Thyroid gland (tissue), 4 donors: ENCODE measurements around the gene CCDC107. TPM values are rescaled to one million over a fixed set of nuclear protein-coding genes. Genes with fewer than 3 reads are reported as not detected.

Source experiments
- DNase-seq, 2 donors: peaks; one replicate each; pipeline ENCODE4 v3.0.0-alpha.2; 2019
- H3K27ac ChIP-seq, 3 donors: fragments of 200-600 bp; sonication (generic); 1 replicate in 2 of 3; 2 replicates in 1 of 3; pipeline ENCODE4 v1.5.1; 2016 to 2019; ENCODE audit warnings: mild to moderate bottlenecking in 1 of 3, moderate library complexity in 1 of 3
- H3K27me3 ChIP-seq: fragments of 200-600 bp; sonication (generic); one replicate; pipeline ENCODE4 v1.5.1; 2019
- H3K36me3 ChIP-seq, 2 donors: fragments of 200-600 bp; sonication (generic); one replicate each; pipeline ENCODE4 v1.5.1; 2016 to 2019
- H3K4me1 ChIP-seq, 2 donors: fragments of 200-600 bp; sonication (generic); one replicate each; pipeline ENCODE4 v1.5.1; 2017 to 2019
- H3K4me3 ChIP-seq, 3 donors: fragments of 200-600 bp; sonication (generic); replicated peaks in 1 of 3; 1 replicate in 2 of 3; 2 replicates in 1 of 3; pipeline ENCODE4 v1.5.1; 2016; ENCODE audit warnings: mild to moderate bottlenecking in 1 of 3
- H3K9me3 ChIP-seq: fragments of 200-600 bp; sonication (generic); one replicate; pipeline ENCODE4 v1.5.1; 2017
- POLR2A ChIP-seq, 2 donors: fragments of 450-650 bp; IDR thresholded peaks; one replicate each; pipeline ENCODE4 v1.6.1; 2017; ENCODE audit warnings: antibody characterized with exemption in 2 of 2, mild to moderate bottlenecking in 2 of 2, moderate library complexity in 1 of 2
- WGBS, 2 donors: methylation state at CpG; one replicate each; pipeline ENCODE4 v1.1.5; 2017; 5-methylcytosine and 5-hydroxymethylcytosine counted together
- intact Hi-C: fragments of 100-400 bp; cut with DNase I; formaldehyde crosslinking; loops from one replicate; pipeline ENCODE4 v1.15.1; 2023
- total RNA-seq, 4 donors: library from RNA; depleted of rRNA; stranded (reverse); fragments of >200 nt; gene quantifications; one replicate each; pipeline ENCODE4 v1.2.3, GENCODE V29; 2016
- TF ChIP-seq, protein P1 (sequence below), 6 experiments: fragments of 200-600 bp in 3 of 6; fragments of 450-650 bp in 3 of 6; sonication (generic) in 3 of 6; IDR thresholded peaks; one replicate each; pipeline ENCODE4 v1.5.1; 2016 to 2019; ENCODE audit warnings: antibody characterized with exemption in 6 of 6, mild to moderate bottlenecking in 2 of 6, inconsistent platforms in 1 of 6, moderate library complexity in 1 of 6

Gene CCDC107
- total RNA-seq, 4 donors from 2014 or later = 21.0 to 40.9 (median 27.9) TPM

DNA sequence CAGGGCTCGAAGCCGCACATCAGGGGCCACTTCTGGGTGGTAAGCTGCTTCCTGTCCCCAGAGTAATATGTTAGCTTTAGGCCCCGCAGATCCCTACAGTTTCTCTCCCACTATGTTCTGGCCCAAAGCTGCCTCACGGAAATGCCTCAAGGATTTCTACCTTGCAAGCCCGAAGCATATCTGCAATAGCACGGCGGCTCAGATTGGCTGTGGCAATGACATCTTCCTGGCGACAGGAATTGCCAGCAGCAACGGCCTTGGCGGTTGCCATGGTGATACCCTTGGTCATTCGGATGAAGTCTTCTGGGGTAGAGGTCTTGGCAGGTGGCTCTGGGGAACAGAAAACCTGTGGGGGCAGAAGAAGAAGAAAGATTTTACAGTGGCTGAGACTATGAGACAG is 41.9 kb downstream of the CCDC107 start:
- Histone ChIP-seq H3K27me3 (no peaks in the 10 kb centered on the region), H3K9me3 (no peaks in the 10 kb centered on the region), H3K4me1 (peaks cover 12 to 17% of the 10 kb centered on the region in 2 donors), H3K36me3 (peaks cover 79 to 84% of the 10 kb centered on the region in 2 donors), H3K4me3 (no peak overlapping the region), H3K27ac (no peak overlapping the region)
- 86 to 92% methylated on average over 11 of the region's 11 CpGs for WGBS, 2 donors
- TF ChIP-seq, protein P1, sequence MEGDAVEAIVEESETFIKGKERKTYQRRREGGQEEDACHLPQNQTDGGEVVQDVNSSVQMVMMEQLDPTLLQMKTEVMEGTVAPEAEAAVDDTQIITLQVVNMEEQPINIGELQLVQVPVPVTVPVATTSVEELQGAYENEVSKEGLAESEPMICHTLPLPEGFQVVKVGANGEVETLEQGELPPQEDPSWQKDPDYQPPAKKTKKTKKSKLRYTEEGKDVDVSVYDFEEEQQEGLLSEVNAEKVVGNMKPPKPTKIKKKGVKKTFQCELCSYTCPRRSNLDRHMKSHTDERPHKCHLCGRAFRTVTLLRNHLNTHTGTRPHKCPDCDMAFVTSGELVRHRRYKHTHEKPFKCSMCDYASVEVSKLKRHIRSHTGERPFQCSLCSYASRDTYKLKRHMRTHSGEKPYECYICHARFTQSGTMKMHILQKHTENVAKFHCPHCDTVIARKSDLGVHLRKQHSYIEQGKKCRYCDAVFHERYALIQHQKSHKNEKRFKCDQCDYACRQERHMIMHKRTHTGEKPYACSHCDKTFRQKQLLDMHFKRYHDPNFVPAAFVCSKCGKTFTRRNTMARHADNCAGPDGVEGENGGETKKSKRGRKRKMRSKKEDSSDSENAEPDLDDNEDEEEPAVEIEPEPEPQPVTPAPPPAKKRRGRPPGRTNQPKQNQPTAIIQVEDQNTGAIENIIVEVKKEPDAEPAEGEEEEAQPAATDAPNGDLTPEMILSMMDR (IDR thresholded peaks at IDR 0.05) = no peak
- no peak for TF ChIP-seq POLR2A (IDR thresholded peaks at IDR 0.05)
- intact Hi-C loops = no loop called here
- no peak for DNase-seq

DNA sequence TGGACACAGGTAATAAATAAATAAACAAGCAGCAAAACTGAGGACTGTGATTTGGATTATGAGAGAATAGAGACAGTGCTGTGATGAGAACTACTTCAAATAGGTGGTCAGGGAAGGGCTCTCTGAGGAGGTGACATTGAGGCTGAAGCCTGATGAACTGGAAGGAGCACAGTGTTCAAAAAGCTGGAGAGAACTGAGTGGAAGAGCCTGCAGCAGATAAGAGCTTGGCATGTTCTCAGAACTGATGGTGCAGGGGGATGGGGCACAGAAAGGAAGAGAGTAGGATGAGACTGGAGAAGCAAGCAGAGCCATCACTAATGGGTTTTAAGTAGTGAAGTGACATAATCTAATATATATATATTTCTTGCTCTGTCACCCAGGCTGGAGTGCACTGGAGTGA is 42.9 kb downstream of the CCDC107 start:
- TF ChIP-seq, protein P1 (IDR thresholded peaks at IDR 0.05) = no peak
- TF ChIP-seq POLR2A (IDR thresholded peaks at IDR 0.05) = no peak
- H3K27me3 ChIP-seq = no peaks in the 10 kb centered on the region
- H3K27ac ChIP-seq = no peak overlapping the region
- H3K4me3 ChIP-seq = no peak overlapping the region
- H3K9me3 ChIP-seq = no peaks in the 10 kb centered on the region
- no peak for DNase-seq
- peaks cover 10 to 17% of the 10 kb centered on the region in 2 donors for H3K4me1 ChIP-seq
- intact Hi-C loops = no loop called here
- H3K36me3 ChIP-seq = peaks cover 88 to 93% of the 10 kb centered on the region in 2 donors

DNA sequence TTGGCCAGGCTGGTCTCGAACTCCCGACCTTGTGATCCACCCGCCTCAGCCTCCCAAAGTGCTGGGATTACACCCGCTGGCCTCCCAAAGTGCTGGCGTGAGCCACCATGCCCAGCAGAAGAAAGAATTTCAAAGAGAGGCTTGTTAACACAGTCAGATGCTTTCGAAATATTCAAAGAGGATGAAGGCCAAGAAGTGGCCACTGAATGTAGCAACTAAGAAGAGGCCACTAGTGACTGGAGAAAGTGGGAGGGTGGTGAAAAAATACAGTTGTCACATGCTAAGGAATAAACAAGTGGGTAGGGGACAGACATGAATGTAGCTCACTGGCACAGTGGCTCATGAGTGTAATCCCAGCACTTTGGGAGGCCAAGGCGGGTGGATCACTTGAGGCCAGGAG is 44.6 kb downstream of the CCDC107 start:
- 98% methylated on average over 7 of the region's 7 CpGs for WGBS, 2 donors
- Histone ChIP-seq H3K27ac (no peak overlapping the region), H3K4me1 (no peaks in the 10 kb centered on the region), H3K9me3 (no peaks in the 10 kb centered on the region), H3K4me3 (no peak overlapping the region), H3K36me3 (peaks cover 100% of the 10 kb centered on the region in 2 donors), H3K27me3 (no peaks in the 10 kb centered on the region)
- no peak for TF ChIP-seq POLR2A (IDR thresholded peaks at IDR 0.05)
- TF ChIP-seq, protein P1 (IDR thresholded peaks at IDR 0.05) = no peak
- intact Hi-C loops = no loop called here
- DNase-seq = no peak

DNA sequence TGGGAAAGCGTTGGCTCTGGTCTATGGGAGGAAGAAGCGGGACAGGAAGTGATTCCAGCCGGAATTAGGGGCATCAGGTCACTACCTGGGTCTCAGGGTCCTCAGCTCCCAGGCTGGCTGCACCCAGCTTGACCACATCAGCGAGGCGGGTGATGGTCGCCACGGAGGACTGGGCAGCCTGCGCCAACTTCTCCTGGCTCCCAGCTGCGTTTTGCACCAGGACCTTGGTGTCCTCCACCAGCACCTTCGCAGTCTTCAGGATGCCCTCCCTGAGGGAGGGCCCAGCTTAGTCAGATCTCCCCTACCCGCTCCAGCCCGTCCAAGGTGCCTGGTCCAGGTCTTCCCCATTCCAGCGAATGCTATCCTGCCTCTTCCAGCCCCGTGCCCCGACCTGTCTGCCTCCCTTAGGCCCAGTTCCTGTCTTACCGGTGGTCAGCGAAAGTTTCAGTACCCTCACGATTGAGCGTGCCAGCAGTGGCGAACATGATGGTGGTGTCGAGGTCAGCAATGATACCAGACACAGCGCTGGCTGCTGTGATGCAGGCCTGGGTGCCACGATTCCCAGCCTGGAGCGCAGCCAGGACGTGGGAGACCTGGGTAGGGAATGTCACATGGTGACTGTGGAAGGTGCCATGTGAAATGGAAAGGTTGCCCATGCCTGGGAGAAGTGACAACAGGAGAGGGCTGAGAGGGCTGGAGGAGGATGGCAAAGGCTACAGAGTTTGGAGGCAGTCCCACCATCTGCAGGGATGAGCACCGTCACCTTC is 46.0 kb downstream of the CCDC107 start:
- DNase-seq = no peak
- Histone ChIP-seq H3K36me3 (peaks cover 100% of the 10 kb centered on the region in 2 donors), H3K4me1 (no peaks in the 10 kb centered on the region), H3K27ac (no peak overlapping the region), H3K4me3 (no peak overlapping the region), H3K9me3 (no peaks in the 10 kb centered on the region), H3K27me3 (no peaks in the 10 kb centered on the region)
- no peak for TF ChIP-seq POLR2A (IDR thresholded peaks at IDR 0.05)
- TF ChIP-seq, protein P1 (IDR thresholded peaks at IDR 0.05) = no peak
- 95 to 96% methylated on average over 18 to 23 of the region's 26 CpGs for WGBS, 2 donors
- intact Hi-C loops = no loop called here

DNA sequence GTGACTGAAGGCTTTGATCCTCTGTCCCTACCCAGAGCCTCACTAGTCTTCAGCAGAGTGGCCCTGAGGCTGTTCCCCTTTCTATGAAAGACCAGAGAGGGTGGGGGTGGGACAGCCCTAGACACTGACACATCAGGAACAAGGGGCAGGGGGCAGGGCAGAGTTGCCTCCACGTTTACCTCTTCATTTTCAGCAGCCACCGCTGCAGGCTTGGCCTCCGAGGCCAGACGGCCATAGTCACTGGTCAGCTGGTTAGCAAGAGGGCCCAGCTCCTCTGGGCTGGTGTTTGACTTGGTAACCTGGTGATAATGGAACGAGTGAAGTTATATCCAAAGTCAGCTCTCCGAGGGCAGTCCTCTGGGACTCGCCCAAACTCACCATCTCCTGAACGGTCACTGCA is 47.3 kb downstream of the CCDC107 start:
- Histone ChIP-seq H3K9me3 (no peaks in the 10 kb centered on the region), H3K27ac (no peak overlapping the region), H3K4me1 (no peaks in the 10 kb centered on the region), H3K27me3 (no peaks in the 10 kb centered on the region), H3K36me3 (peaks cover 90 to 94% of the 10 kb centered on the region in 2 donors), H3K4me3 (no peak overlapping the region)
- TF ChIP-seq POLR2A (IDR thresholded peaks at IDR 0.05) = no peak
- TF ChIP-seq, protein P1 (IDR thresholded peaks at IDR 0.05) = no peak
- no peak for DNase-seq
- intact Hi-C loops = no loop called here
- 93 to 98% methylated on average over 5 to 6 of the region's 8 CpGs for WGBS, 2 donors
